Liver (tissue), 3 donors: ENCODE measurements around the gene KCNJ10.

ENCODE experiments used
- EGR1 ChIP-seq, 2 donors: IDR thresholded peaks; 2 replicates each; pipeline ENCODE4 v1.6.1; 2016 to 2018; ENCODE audit warnings: antibody characterized with exemption in 2 of 2, low read depth in 2 of 2
- GABPA ChIP-seq, 2 donors: IDR thresholded peaks in 1 of 2; conservative IDR thresholded peaks in 1 of 2; 2 replicates each; pipeline ENCODE4 v1.6.1; 2016; ENCODE audit warnings: antibody characterized with exemption in 2 of 2, mild to moderate bottlenecking in 1 of 2, moderate library complexity in 1 of 2
- HNF4G ChIP-seq: IDR thresholded peaks from 2 replicates; pipeline ENCODE4 v1.6.1; 2016; ENCODE audit warnings: antibody characterized with exemption
- RAD21 ChIP-seq, 2 donors: IDR thresholded peaks; 2 replicates each; pipeline ENCODE4 v1.6.1; 2016; ENCODE audit warnings: antibody characterized with exemption in 2 of 2, mild to moderate bottlenecking in 2 of 2
- SP1 ChIP-seq: IDR thresholded peaks from 2 replicates; pipeline ENCODE4 v1.6.1; 2018; ENCODE audit warnings: antibody characterized with exemption, mild to moderate bottlenecking
- YY1 ChIP-seq: IDR thresholded peaks from 2 replicates; pipeline ENCODE4 v1.6.1; 2016; ENCODE audit warnings: antibody characterized with exemption, mild to moderate bottlenecking
- TF ChIP-seq, protein P1 (sequence below): fragments of 150-350 bp; IDR thresholded peaks from 2 replicates; pipeline ENCODE4 v1.5.1; 2017; ENCODE audit warnings: improper control_type of control experiment, low read depth, low read length; ENCODE audit not compliant: missing input control
- TF ChIP-seq, protein P2 (sequence below): IDR thresholded peaks from 2 replicates; pipeline ENCODE4 v1.6.1; 2016; ENCODE audit warnings: antibody characterized with exemption, mild to moderate bottlenecking
- TF ChIP-seq, protein P3 (sequence below): IDR thresholded peaks from 2 replicates; pipeline ENCODE4 v1.6.1; 2016; ENCODE audit warnings: antibody characterized with exemption
- donor health status: healthy.
- donor health status: healthy.

DNA sequence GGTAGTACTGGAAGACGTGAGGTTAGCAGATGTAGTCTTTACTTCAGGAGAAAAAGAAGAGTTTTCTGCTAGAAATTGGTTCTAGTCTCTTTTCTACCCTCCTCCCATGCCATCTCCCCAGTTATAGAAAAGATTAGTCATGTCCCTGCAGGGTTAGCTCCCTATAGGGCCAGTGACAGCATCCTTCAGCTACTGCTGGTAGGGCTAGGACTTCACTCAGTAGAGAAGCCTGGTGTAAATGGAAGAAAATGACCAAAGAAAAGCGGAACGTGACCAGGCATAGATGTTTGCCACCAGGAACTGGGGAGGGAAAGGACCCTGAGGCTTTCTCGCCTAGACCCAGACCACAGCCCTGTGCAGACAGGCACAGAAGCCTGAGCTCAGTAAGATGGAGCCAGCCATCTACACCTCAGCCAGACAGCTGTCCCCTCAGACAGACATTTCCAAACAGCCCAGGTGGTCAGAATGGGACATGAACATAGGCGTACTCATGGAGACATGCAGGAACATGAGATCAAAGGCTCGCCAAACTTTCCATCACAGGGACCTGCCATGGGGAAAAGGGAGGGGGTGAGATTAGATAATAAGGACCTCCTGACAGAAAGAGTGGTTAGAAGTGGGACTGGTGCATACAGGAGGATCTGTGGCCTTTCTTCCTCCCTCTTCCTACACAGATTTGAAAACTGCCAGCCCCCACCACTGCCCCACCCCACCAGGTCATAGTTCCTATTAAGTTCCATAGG, 92.4 kb downstream of the KCNJ10 start:
- TF ChIP-seq, protein P1, sequence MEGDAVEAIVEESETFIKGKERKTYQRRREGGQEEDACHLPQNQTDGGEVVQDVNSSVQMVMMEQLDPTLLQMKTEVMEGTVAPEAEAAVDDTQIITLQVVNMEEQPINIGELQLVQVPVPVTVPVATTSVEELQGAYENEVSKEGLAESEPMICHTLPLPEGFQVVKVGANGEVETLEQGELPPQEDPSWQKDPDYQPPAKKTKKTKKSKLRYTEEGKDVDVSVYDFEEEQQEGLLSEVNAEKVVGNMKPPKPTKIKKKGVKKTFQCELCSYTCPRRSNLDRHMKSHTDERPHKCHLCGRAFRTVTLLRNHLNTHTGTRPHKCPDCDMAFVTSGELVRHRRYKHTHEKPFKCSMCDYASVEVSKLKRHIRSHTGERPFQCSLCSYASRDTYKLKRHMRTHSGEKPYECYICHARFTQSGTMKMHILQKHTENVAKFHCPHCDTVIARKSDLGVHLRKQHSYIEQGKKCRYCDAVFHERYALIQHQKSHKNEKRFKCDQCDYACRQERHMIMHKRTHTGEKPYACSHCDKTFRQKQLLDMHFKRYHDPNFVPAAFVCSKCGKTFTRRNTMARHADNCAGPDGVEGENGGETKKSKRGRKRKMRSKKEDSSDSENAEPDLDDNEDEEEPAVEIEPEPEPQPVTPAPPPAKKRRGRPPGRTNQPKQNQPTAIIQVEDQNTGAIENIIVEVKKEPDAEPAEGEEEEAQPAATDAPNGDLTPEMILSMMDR = no peak
- TF ChIP-seq GABPA (IDR thresholded peaks at IDR 0.05 in 1 of 2, conservative IDR thresholded peaks at IDR 0.05 in 1 of 2) (no peak), YY1 (no peak), EGR1 (IDR thresholded peaks at IDR 0.05; ENCODE audit: low read depth in 2 of 2) (no peak), RAD21 (IDR thresholded peaks at IDR 0.05) (no peak), HNF4G (no peak), SP1 (no peak)
- TF ChIP-seq, protein P2, sequence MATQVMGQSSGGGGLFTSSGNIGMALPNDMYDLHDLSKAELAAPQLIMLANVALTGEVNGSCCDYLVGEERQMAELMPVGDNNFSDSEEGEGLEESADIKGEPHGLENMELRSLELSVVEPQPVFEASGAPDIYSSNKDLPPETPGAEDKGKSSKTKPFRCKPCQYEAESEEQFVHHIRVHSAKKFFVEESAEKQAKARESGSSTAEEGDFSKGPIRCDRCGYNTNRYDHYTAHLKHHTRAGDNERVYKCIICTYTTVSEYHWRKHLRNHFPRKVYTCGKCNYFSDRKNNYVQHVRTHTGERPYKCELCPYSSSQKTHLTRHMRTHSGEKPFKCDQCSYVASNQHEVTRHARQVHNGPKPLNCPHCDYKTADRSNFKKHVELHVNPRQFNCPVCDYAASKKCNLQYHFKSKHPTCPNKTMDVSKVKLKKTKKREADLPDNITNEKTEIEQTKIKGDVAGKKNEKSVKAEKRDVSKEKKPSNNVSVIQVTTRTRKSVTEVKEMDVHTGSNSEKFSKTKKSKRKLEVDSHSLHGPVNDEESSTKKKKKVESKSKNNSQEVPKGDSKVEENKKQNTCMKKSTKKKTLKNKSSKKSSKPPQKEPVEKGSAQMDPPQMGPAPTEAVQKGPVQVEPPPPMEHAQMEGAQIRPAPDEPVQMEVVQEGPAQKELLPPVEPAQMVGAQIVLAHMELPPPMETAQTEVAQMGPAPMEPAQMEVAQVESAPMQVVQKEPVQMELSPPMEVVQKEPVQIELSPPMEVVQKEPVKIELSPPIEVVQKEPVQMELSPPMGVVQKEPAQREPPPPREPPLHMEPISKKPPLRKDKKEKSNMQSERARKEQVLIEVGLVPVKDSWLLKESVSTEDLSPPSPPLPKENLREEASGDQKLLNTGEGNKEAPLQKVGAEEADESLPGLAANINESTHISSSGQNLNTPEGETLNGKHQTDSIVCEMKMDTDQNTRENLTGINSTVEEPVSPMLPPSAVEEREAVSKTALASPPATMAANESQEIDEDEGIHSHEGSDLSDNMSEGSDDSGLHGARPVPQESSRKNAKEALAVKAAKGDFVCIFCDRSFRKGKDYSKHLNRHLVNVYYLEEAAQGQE = no peak
- TF ChIP-seq, protein P3, sequence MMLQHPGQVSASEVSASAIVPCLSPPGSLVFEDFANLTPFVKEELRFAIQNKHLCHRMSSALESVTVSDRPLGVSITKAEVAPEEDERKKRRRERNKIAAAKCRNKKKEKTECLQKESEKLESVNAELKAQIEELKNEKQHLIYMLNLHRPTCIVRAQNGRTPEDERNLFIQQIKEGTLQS = no peak
